ENCODE data around the gene PP2D1.
"Not testable (repeated sequence)": the region's sequence is repeated elsewhere in the genome, so short reads cannot be mapped to it uniquely, and the experiment has no call there.

PP2D1 gene

DNA sequence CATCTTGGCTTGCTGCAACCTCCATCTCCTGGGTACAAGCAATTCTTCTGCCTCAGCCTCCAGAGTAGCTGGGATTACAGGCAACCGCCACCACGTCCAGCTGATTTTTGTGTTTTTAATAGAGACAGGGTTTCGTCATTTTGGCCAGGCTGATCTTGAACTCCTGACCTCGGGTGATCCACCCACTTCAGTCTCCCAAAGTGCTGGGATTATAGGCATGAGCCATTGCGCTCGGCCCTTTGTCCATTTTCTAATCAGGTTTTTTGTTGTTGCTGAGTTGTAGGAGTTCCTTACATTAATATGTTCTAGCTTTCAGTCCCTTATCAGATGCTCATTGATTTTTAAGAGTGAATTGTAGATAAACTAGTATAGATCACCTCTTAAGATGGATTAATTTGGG is 44.9 kb downstream of the PP2D1 start:
- no peak for DNase-seq

DNA sequence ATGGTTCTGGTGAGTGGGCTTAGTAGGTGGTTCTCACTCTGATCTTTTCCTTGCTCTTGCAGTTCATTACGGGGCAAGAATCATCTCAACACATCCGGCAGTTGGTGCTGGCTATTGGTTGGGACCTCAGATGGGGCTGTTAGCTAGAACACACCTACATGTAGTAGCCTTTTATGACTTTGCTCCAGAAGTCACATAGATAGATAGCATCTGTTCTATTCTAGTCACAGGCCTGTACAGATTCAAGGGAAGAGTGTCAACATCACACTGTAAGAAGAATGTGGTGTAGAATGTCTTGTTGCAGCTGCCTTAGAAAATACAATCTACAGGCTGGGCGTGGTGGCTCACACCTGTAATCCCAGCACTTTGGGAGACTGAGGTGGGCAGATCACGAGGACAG is 50.1 kb downstream of the PP2D1 start:
- no peak for DNase-seq

DNA sequence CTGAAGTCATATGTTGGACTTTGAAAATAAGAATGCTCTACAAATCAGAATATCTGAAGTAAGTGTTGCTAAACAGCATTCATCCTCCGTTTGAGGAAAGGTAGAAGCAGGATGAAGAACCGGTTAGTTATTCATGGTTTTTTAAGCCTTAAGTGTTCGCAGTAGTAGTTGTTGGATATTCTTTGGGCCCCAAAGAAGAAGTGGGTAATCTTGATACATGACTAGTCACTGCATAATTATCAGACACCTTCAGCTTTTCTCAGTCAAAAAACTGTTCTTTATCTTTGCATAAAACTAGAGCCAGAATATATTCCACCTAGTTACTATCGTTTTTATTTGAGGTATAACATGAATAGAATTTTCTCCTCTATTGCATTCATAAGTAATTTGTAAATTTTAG is 51.4 kb downstream of the PP2D1 start:
- DNase-seq = no peak

DNA sequence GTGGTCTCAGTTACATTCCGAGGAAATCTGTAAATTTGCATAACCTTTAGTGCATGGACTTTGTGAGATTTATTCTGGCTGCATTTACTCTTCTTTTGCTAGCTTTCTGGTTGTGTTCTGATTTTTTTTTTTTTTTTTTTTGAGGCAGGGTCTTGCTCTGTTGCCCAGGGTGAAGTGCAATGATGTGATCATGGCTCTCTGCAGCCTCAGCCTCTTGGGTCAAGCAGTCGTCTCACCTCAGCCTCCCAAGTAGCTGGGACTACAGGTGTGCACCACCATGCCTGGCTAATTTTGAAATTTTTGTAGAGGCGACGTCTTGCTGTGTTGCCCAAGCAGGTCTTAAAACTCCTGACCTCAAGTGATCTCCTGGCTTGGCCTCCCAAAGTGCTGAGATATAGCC is 52.6 kb downstream of the PP2D1 start:
- DNase-seq = no peak

DNA sequence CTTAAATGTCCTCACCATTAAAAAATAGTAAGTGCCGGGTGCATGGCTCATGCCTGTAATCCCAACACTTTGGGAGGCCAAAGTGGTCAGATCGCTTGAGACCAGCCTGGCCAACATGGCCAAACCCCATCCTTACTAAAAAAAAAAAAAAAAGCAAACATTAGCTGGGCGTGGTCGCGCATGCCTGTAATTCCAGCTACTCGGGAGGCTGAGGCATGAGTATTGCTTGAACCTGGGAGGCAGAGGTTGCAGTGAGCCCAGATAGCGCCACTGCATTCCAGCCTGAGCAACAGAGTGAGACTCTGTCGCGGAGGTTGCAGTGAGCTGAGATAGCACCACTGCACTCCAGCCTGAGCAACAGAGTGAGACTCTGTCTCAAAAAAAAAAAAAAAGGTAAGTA is 54.7 kb downstream of the PP2D1 start:
- not testable (repeated sequence) for DNase-seq

DNA sequence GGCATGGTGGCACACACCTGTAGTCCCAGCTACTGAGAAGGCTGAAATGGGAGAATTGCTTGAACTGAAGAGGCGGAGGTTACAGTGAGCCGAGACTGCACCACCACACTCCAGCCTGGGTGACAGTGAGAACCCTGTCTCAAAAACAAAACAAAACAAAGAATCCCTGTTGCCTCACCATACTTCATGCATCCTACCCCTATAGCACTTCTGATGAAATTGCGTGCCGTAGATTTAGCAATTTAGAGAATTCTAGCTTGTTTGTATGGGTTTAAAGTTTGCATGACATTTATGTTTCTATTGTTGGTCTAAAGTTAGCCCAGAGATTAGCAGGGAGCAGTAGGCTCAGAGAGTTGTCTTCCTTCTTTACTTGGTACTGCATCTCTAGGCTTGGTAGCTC is 57.4 kb downstream of the PP2D1 start:
- no peak for DNase-seq

DNA sequence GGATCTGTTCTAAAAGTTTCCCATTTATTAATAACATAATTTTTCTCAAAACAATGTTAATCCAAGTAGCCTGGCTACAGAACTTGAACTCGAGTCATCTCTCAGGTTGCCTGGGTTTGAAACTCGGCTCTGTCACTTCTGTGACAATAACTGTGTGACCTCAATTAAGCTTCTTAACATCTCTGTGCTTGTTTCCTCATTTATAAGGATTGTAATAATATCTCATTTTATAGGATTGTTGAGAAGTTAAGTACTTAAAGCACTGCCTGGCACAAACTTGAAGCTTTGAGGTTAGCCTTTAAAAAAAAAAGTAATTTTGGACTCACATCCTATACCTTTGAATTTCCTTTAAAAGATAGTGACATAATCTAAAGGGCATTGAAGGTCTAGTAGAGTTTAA is 61.7 kb downstream of the PP2D1 start:
- DNase-seq = no peak

DNA sequence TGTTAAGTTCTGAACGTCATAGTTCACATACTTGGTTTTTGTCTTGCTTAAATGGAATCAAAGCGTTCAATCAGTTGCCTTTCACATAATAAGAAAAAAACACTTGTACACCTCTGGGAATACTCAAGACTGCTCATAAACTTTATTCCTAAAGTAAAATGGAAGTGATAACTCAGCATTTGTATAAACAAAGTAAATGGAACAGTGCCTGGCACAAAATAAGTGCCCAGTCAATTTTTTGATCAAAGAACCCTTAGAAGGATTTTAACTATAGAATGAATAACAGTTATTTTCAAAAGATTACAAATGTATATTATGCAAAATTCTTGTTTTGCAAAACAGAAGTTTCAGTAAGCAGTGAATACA is 63.9 kb downstream of the PP2D1 start:
- DNase-seq = no peak

DNA sequence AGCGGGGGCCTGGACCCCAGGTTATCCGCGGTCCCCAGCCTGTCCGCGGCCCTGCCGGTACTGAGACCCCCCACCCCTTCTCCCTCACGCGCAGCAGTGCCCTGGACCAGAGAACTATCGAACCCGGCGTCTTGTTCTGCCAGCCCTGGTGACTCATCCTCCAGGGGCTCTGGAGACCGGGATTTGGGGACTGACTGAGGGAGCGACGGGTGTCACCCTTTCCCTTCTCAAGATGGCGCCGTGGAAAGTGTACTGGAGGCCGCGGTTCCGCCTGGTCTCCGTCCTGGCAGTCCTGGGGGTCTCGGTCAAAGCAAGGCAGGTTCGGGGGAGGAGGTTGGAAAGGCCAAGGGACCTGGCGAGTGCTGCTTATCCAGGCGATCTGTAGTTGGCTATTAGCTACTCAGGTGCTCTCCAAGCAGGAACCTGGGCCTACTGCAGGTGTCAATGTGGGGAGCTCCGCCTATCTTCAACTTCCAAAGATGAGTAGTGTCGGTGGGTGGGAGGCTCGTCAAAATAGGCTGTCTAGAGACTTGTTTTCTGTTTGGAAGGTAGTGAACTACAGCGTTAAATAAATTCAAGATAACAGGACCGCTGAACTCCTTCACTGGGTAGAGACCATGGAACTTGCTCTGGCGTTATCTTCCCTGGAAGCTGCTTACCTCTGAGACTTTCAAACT is 64.4 kb downstream of the PP2D1 start:
- DNase-seq = peak; percentile 53

DNA sequence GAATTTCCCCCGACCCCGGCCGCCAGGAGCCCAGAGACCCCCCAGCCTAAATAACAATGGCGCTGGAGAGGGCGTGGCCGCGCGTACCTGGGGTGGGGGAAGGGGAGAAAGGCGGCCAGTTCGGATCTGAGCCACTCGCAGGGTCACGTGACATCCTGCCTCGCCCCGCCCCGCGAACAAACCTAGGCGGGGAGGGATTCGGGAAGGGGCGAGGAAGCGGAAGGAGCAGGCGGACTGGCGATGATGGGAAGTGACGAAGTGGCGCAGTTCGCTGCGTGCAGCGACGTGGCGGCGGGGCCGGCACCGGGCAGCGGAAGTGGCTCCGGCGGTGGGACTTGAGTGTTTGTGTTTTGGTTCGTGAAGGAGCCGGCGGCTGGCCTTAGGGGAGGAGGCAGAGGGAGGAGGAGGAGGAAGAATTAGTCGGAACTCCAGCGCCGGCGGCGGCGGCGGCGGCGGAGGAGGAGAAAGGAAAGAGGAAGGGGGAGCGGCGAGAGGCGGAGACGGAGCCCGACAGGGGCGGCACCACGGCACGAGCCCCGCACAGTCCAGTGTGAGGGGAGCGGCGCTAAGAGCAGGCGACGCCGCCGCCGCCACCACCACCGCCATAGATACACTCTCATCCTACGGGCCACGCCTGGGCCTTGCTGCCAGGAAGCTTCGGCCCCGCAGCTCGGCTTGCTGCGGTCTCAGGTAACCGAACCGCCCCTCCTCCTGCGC is 65.1 kb downstream of the PP2D1 start, which contains the start of gene RAB5A:
RAB5A (plus strand) TSS at position 266 of the 717 bp plus-strand sequence. CDS start 3,802 bp downstream, outside the sequence.
- DNase-seq = peak; percentile 97

DNA sequence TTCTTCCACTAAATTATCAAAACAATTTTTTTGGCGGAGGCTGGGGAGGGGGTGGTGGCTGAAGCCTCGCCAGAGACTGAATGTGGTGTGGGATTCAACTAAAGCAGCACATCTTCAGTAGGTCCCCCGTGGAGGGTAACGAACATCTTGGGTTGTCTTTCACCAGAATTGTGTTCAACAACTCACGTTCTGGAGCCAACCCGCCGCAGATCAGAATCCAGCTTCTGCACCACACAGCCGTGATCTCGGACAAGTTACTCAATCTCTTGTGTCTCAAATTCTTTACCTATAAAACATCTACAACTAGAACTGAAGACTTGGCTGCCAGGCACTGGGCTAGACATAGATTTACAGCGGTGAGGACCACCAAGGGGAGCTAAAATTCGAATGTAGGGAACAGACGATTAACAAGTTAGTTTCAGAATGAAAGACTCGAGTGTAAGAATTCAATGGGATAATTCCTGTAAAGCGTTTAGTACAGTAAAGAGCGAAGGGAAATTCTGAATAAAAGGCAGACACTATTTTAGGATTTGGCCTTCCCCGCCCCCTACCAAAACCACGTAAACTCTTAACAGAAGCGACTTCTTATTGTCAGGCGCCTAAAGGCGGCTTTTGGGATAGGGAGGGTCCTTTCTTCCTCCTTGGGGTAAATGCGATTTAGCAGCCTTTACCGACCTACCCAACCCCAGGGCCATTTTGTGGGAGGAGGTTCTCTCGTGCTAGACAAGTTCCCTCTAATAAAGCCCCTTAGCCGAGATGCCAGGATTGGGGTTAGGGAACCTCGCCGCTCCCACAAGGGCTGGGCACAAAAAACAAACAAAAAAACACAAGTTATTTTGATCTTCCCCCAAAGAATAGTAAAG is 65.9 kb downstream of the PP2D1 start:
- DNase-seq = no peak

DNA sequence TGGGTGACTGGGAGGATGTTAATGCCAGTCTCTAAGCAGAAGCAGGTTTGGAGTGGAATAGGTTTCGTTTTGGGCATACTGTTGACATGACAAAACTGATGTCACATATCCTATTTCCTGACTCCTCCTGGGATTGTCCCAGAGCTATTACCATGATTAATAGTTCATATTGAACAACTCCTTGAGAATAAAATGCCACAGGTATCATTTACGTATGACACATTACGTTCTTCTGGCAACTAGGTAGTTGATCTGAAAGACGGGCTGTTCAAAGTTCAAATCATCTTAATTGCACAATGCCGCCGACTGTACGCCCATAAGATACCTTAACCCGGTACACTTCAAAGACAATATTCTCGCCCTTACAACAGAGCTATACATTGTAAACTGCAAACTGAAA is 66.5 kb downstream of the PP2D1 start:
- DNase-seq = no peak

DNA sequence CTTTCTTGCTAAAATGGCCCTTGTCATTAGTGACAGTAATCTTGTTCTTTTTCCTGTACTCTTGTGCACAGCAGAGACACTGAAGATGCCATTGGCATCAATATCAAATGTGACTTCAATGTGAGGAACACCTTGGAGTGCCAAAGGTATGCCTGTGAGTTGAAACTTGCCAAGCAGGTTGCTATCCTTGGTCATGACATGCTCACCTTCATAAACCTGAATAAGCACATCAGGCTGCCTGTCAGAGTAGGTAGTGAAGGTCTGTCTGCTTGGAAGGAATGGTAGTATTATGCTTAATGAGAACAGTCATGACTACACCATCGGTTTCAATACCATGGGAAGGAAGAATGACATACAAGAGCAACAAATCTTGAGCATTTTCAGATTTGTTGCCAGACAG is 71.4 kb downstream of the PP2D1 start:
- no peak for DNase-seq

DNA sequence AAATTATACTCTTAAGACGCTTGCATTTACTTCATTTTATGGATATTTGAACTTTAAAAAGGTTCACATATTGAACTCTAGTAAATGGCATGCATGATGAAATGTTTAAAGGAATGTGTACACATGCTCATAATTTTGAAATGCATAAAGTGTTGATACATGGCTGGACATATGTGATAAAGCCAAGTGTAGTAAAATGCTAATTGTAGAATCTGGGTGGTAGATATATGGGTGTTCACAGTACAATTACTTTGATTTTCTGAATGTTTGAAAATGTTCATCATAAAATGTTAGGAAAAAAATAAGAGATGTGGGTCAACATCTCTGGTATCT is 73.8 kb downstream of the PP2D1 start:
- no peak for DNase-seq

DNA sequence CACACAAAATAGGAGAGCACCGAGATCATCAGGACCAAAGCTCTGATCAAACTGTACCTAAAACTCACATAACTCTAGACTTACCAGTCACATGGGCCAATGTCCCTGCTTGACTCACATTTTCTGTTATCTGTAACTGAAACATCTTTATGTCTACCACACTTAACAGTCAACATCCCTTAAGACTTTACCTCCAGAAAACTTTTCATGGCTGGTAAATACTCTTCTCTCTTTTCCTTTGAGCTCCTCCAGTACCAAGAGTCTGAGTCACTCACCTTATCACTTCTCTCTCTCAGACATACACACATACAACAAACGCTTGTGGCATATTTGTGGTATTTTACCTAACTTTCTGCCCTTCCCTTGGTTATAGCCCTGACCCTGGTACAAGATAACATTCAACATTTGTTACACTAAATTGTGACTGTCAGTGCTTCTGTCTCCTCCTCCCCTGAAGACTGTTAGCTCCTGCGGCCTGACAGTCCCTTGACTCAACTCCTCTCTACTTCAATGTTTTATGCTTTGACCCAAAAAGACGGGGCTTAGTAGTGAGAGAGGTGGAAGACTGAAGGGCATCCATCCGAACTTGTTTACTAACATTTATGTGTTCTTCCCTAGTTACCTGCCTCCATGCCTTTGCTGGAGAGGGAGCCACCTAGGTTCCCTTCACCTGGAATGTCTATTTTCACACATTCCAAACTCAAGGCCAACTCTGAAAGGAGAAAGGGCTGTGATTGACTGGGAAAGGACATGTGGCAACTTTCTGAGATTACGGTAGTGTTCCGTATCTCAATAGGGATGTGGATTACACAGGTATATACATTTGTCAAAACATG is 74.4 kb downstream of the PP2D1 start:
- no peak for DNase-seq
